SK-N-SH (cell line): ENCODE results near the gene C5orf58. TPM values are rescaled to one million over a fixed set of nuclear protein-coding genes. Genes with fewer than 3 reads are reported as not detected.

ENCODE experiments used
- CTCF ChIA-PET: fragments of 300-600, 350-600 bp; formaldehyde crosslinking; extraction: SDS; loops from one replicate; lab custom pipeline; 2021; lab: Yijun Ruan, JAX
- POLR2A ChIA-PET: fragments of 350-600 bp; sonication (Branson Sonifier 250); formaldehyde crosslinking; extraction: SDS; loops from one replicate; lab custom pipeline; 2020; ENCODE audit warnings: antibody characterized with exemption, inconsistent platforms; lab: Yijun Ruan, JAX
- DNase-seq: peaks from one replicate; pipeline ENCODE4 v3.0.0; 2012
- H2AFZ ChIP-seq: fragments of 200-600 bp; sonication (generic); 2 replicates; pipeline ENCODE4 v1.8.1; 2016; ENCODE audit warnings: antibody characterized with exemption, mild to moderate bottlenecking, low read depth
- H3F3A ChIP-seq: fragments of 200-600 bp; sonication (generic); replicated peaks from 2 replicates; pipeline ENCODE3; 2016; ENCODE audit warnings: antibody characterized with exemption, mild to moderate bottlenecking; ENCODE audit not compliant: insufficient read depth
- H3K27ac ChIP-seq, 2 experiments: fragments of 200-500 bp in 1 of 2; fragments of 200-600 bp in 1 of 2; sonication (Bioruptor generic) in 1 of 2; sonication (generic), shearing (Covaris generic) in 1 of 2; 2 replicates each; pipeline versions ENCODE4 v1.5.1 to v1.6.1; 2014 to 2016; ENCODE audit warnings: low read depth in 2 of 2, inconsistent platforms in 1 of 2, low read length in 1 of 2, mild to moderate bottlenecking in 1 of 2, mixed read lengths in 1 of 2
- H3K27me3 ChIP-seq: fragments of 200-600 bp; sonication (generic), shearing (Covaris generic); 2 replicates; pipeline ENCODE4 v1.6.1; 2016; ENCODE audit warnings: mixed run types; ENCODE audit not compliant: insufficient read depth
- H3K36me3 ChIP-seq, 2 experiments: fragments of 200-500 bp in 1 of 2; fragments of 200-600 bp in 1 of 2; sonication (Bioruptor generic) in 1 of 2; sonication (generic) in 1 of 2; replicated peaks in 1 of 2; 2 replicates each; pipeline versions ENCODE3 to v1.5.1; 2014 to 2016; ENCODE audit warnings: low read length in 1 of 2, mild to moderate bottlenecking in 1 of 2; ENCODE audit not compliant: insufficient read depth in 2 of 2, control insufficient read depth in 1 of 2
- H3K4me1 ChIP-seq, 2 experiments: fragments of 200-500 bp in 1 of 2; fragments of 200-600 bp in 1 of 2; sonication (Bioruptor generic) in 1 of 2; sonication (generic), shearing (Covaris generic) in 1 of 2; 2 replicates each; pipeline versions ENCODE4 v1.5.1 to v1.6.1; 2014 to 2016; ENCODE audit warnings: low read depth in 1 of 2, low read length in 1 of 2, mixed run types in 1 of 2; ENCODE audit not compliant: insufficient read depth in 2 of 2, control insufficient read depth in 1 of 2
- H3K4me2 ChIP-seq: fragments of 200-600 bp; sonication (generic), shearing (Covaris generic); 2 replicates; pipeline ENCODE4 v1.6.1; 2017; ENCODE audit warnings: mixed run types
- H3K4me3 ChIP-seq, 2 experiments: fragments of 200-500 bp in 1 of 2; fragments of 200-600 bp in 1 of 2; sonication (Bioruptor generic) in 1 of 2; sonication (generic), shearing (Covaris generic) in 1 of 2; 2 replicates each; pipeline versions ENCODE4 v1.5.1 to v1.8.1; 2014 to 2016; ENCODE audit warnings: low read depth in 2 of 2, inconsistent platforms in 1 of 2, low read length in 1 of 2, mild to moderate bottlenecking in 1 of 2, mixed read lengths in 1 of 2, moderate library complexity in 1 of 2
- H3K79me2 ChIP-seq: fragments of 200-600 bp; sonication (generic); 2 replicates; pipeline ENCODE4 v1.8.1; 2017; ENCODE audit warnings: mild to moderate bottlenecking; ENCODE audit not compliant: insufficient read depth
- H3K9ac ChIP-seq: fragments of 200-600 bp; sonication (generic); 2 replicates; pipeline ENCODE4 v1.6.1; 2017; ENCODE audit warnings: mixed run types
- H3K9me2 ChIP-seq: fragments of 200-600 bp; sonication (generic); 2 replicates; pipeline ENCODE4 v1.6.1; 2017; ENCODE audit warnings: mixed run types
- H3K9me3 ChIP-seq: fragments of 200-600 bp; sonication (generic); 2 replicates; pipeline ENCODE4 v1.6.1; 2017; ENCODE audit warnings: mixed run types, mild to moderate bottlenecking, moderate library complexity
- H4K20me1 ChIP-seq: fragments of 200-600 bp; sonication (generic); 2 replicates; pipeline ENCODE4 v1.6.1; 2017; ENCODE audit warnings: mild to moderate bottlenecking, mixed run types; ENCODE audit not compliant: insufficient read depth
- CTCF ChIP-seq: fragments of 200-600 bp; sonication (generic); IDR thresholded peaks from 2 replicates; pipeline ENCODE4 v1.6.1; 2017; ENCODE audit warnings: antibody characterized with exemption, mild to moderate bottlenecking, moderate library complexity
- FOXJ3 ChIP-seq: sonication (generic); formaldehyde crosslinking; IDR thresholded peaks from 2 replicates; pipeline ENCODE4 v1.5.1; 2020; ENCODE audit warnings: mild to moderate bottlenecking, missing genetic modification reagents
- FOXM1 ChIP-seq: IDR thresholded peaks from 2 replicates; pipeline ENCODE4 v1.4.0; 2012; ENCODE audit warnings: low read depth, mild to moderate bottlenecking
- POLR2AphosphoS5 ChIP-seq: IDR thresholded peaks from 2 replicates; pipeline ENCODE4 v1.6.1; 2012; ENCODE audit warnings: low read depth, low read length
- USF1 ChIP-seq: IDR thresholded peaks from 2 replicates; pipeline ENCODE4 v1.4.0; 2012; ENCODE audit warnings: low read depth, borderline replicate concordance
- ZBTB33 ChIP-seq: IDR thresholded peaks from 2 replicates; pipeline ENCODE4 v1.4.0; 2012; ENCODE audit warnings: low read depth, borderline replicate concordance
- WGBS: methylation state at CpG from one replicate; pipeline ENCODE4 v1.1.6; 2017; ENCODE audit warnings: low lambda C conversion rate; 5-methylcytosine and 5-hydroxymethylcytosine counted together
- polyA plus RNA-seq, 3 experiments: library from polyadenylated mRNA; depleted of rRNA; stranded (reverse); fragments of >200 nt; gene quantifications; 2 replicates each; pipeline ENCODE4 v1.2.3, GENCODE V29; 2012

C5orf58 gene
- polyA plus RNA-seq, 1 of the 3 experiments (the other 2 are of a cell fraction): not detected

- WGBS: 6% methylated on average over 3 of the region's 3 CpGs
- H3K27me3 ChIP-seq: peaks cover 10% of the 10 kb centered on the region; the same call in 1 of the 2 replicates
- DNase-seq: no peak
These were observed 18.1 kb downstream of the C5orf58 start for GRCh38 chr5:170250810-170251317.

More at GRCh38 chr5:170250810-170251317, 18.1 kb downstream of the C5orf58 start:
- ChIA-PET CTCF (interaction anchor here (2.3 to 2.8 kb wide), 2 partner anchors 17 to 171 kb away, joined by 12 to 16 read pairs; no protein-coding TSS in a partner anchor), POLR2A (no interaction called here)
- peaks cover 0 to 10% of the 10 kb centered on the region in 2 experiments; a peak in 2 of 4 replicates for H3K4me1 ChIP-seq
- H3K4me2 ChIP-seq: no peak overlapping the region
- H3K9ac ChIP-seq: no peak overlapping the region
- H3K9me2 ChIP-seq: no peaks in the 10 kb centered on the region
- H3K36me3 ChIP-seq: no peaks in the 10 kb centered on the region
- no peaks in the 10 kb centered on the region for H3K79me2 ChIP-seq
- no peak overlapping the region for H3K4me3 ChIP-seq
- H3K27ac ChIP-seq: no peak overlapping the region
- no peak for TF ChIP-seq CTCF
- no peak for TF ChIP-seq POLR2AphosphoS5
- TF ChIP-seq ZBTB33: no peak
- no peak for TF ChIP-seq USF1
- TF ChIP-seq FOXM1: no peak
- TF ChIP-seq FOXJ3 (CRISPR knock-in tag): no peak
- TF ChIP-seq, all 33 proteins: peak for 0
- H3F3A ChIP-seq: no peaks in the 10 kb centered on the region
- H2AFZ ChIP-seq: no peak overlapping the region
- H4K20me1 ChIP-seq: no peaks in the 10 kb centered on the region
- no peaks in the 10 kb centered on the region for H3K9me3 ChIP-seq
